ENCODE measurements around the gene ABHD12. TPM values are rescaled to one million over a fixed set of nuclear protein-coding genes. Genes with fewer than 3 reads are reported as not detected.

Gene ABHD12
- total RNA-seq, 4 donors from 2014 or later = 11.9 to 18.4 (median 13.8) TPM

GRCh38 chr20:25299806-25300205, 90.8 kb downstream of the ABHD12 start:
- in situ Hi-C loops (cut with MboI; ENCODE audit: low sequenced_read_pairs in 4 of 4) = loop anchor here in 3 of 4 donors (10.0 to 25.0 kb wide), 3 partner anchors 95 to 313 kb away; partner anchors contain the start of genes ABHD12 (in 3 of the 3), APMAP (in 1 of the 3) and ENTPD6 (in 1 of the 3)
- Histone ChIP-seq H3K4me1 (peaks cover 21 to 22% of the 10 kb centered on the region in 2 donors), H3K4me3 (no peak overlapping the region), H3K27me3 (no peaks in the 10 kb centered on the region), H3K36me3 (no peaks in the 10 kb centered on the region), H3K9me3 (no peaks in the 10 kb centered on the region), H3K27ac (no peak overlapping the region)
- no peak for TF ChIP-seq CTCF (IDR thresholded peaks at IDR 0.05 in 4 of 5, conservative IDR thresholded peaks at IDR 0.05 in 1 of 5)
- no peak for TF ChIP-seq POLR2A (IDR thresholded peaks at IDR 0.05)
- DNase-seq (no peak), ATAC-seq (no peak)
- intact Hi-C loops (cut with DNase I; ENCODE audit: low total_unique reads) = no loop called here

- Histone ChIP-seq H3K27me3 (no peaks in the 10 kb centered on the region), H3K9me3 (no peaks in the 10 kb centered on the region), H3K4me3 (no peak overlapping the region), H3K4me1 (peaks cover 26 to 32% of the 10 kb centered on the region in 2 donors), H3K27ac (peak overlapping the region in 2 of 4 donors; percentile 48 to 85), H3K36me3 (no peaks in the 10 kb centered on the region)
- in situ Hi-C loops (cut with MboI; ENCODE audit: low sequenced_read_pairs in 4 of 4) (loop anchor here in 2 of 4 donors (10.0 to 25.0 kb wide), 3 partner anchors 97 to 310 kb away; partner anchors contain the start of genes ABHD12 (in 2 of the 2), APMAP (in 1 of the 2) and ENTPD6 (in 1 of the 2)), intact Hi-C loops (cut with DNase I; ENCODE audit: low total_unique reads) (loop anchor here (2.0 kb wide), 1 partner anchor 49 kb away; the partner anchor contains the start of gene PYGB)
- ATAC-seq (no peak), DNase-seq (no peak)
- TF ChIP-seq CTCF (IDR thresholded peaks at IDR 0.05 in 4 of 5, conservative IDR thresholded peaks at IDR 0.05 in 1 of 5) = no peak
- TF ChIP-seq POLR2A (IDR thresholded peaks at IDR 0.05) = no peak
Observed at GRCh38 chr20:25297141-25297905, 93.3 kb downstream of the ABHD12 start.

- DNase-seq = peak in 1 of 2 donors; percentile 58
- peak in 1 of 2 donors; percentile 23 for ATAC-seq
Observed at GRCh38 chr20:25296094-25297093, 94.2 kb downstream of the ABHD12 start.

More at GRCh38 chr20:25296094-25297093, 94.2 kb downstream of the ABHD12 start:
- H3K9me3 ChIP-seq = no peaks in the 10 kb centered on the region
- peak overlapping the region; percentile 46 to 85 (median 65) for H3K27ac ChIP-seq
- H3K27me3 ChIP-seq = no peaks in the 10 kb centered on the region
- peaks cover 26 to 32% of the 10 kb centered on the region in 2 donors for H3K4me1 ChIP-seq
- no peak overlapping the region for H3K4me3 ChIP-seq
- in situ Hi-C loops (cut with MboI; ENCODE audit: low sequenced_read_pairs in 4 of 4) = loop anchor here in 2 of 4 donors (10.0 to 25.0 kb wide), 3 partner anchors 98 to 309 kb away; partner anchors contain the start of genes ABHD12 (in 2 of the 2), APMAP (in 1 of the 2) and ENTPD6 (in 1 of the 2)
- peaks cover 0 to 3% of the 10 kb centered on the region in 2 donors for H3K36me3 ChIP-seq
- TF ChIP-seq CTCF (IDR thresholded peaks at IDR 0.05 in 4 of 5, conservative IDR thresholded peaks at IDR 0.05 in 1 of 5) = peak in 3 of 5 experiments; percentile 36 to 38 (median 36)
- TF ChIP-seq POLR2A (IDR thresholded peaks at IDR 0.05) = no peak
- intact Hi-C loops (cut with DNase I; ENCODE audit: low total_unique reads) = loop anchor here (2.0 kb wide), 1 partner anchor 48 kb away; the partner anchor contains the start of gene PYGB
